IMR-90 (cell line): ENCODE results near the gene KIF6. TPM values are rescaled to one million over a fixed set of nuclear protein-coding genes. Genes with fewer than 3 reads are reported as not detected.

Experiments used
- ATAC-seq: fragments of 200-7000 bp; cut with Tn5 transposase; 2 replicates; pipeline ENCODE4 v1.9.1; 2020; ENCODE audit warnings: low read depth, mild to moderate bottlenecking, moderate library complexity
- BruUV-seq: library from RNA; stranded (reverse); fragments of 400-500 nt; replicated peaks from 2 replicates; lab custom pipeline; 2021; lab: Mats Ljungman, UMichigan
- CTCF ChIA-PET: fragments of 300-600 bp; formaldehyde crosslinking; extraction: SDS; loops from one replicate; lab custom pipeline; 2021; ENCODE audit warnings: antibody characterized with exemption; lab: Yijun Ruan, JAX
- POLR2A ChIA-PET: fragments of 300-600 bp; sonication (Branson Sonifier 250); formaldehyde crosslinking; loops from one replicate; lab custom pipeline; 2022; ENCODE audit warnings: antibody characterized with exemption; ENCODE audit not compliant: unreplicated experiment; lab: Charles Lee
- DNase-seq: peaks from one replicate; pipeline ENCODE4 v3.0.0; 2013
- H2AFZ ChIP-seq: replicated peaks from 2 replicates; pipeline ENCODE3; 2013; ENCODE audit warnings: low read length, mild to moderate bottlenecking; ENCODE audit not compliant: poor library complexity
- H2AK5ac ChIP-seq: 2 replicates; pipeline ENCODE4 v1.6.1; 2013; ENCODE audit warnings: low read depth, low read length, inconsistent platforms
- H2AK9ac ChIP-seq: replicated peaks from 2 replicates; pipeline ENCODE3; 2013; ENCODE audit warnings: mild to moderate bottlenecking, low read depth, low read length, moderate library complexity; ENCODE audit not compliant: poor library complexity
- H2BK120ac ChIP-seq: 2 replicates; pipeline ENCODE4 v1.6.1; 2013; ENCODE audit warnings: low read depth, low read length, inconsistent platforms
- H2BK15ac ChIP-seq: 3 replicates; pipeline ENCODE4 v1.6.1; 2013; ENCODE audit warnings: low read depth, low read length, inconsistent platforms
- H2BK20ac ChIP-seq: 2 replicates; pipeline ENCODE4 v1.6.1; 2013; ENCODE audit warnings: low read depth, mild to moderate bottlenecking, inconsistent platforms, low read length, moderate library complexity
- H2BK5ac ChIP-seq: 2 replicates; pipeline ENCODE4 v1.6.1; 2013; ENCODE audit warnings: mild to moderate bottlenecking, low read depth, low read length, inconsistent platforms; ENCODE audit not compliant: poor library complexity, severe bottlenecking
- H3K14ac ChIP-seq: replicated peaks from 2 replicates; pipeline ENCODE4 v1.6.1; 2013; ENCODE audit warnings: low read depth, low read length, inconsistent platforms
- H3K18ac ChIP-seq: 2 replicates; pipeline ENCODE4 v1.6.1; 2013; ENCODE audit warnings: low read depth, low read length, control low read depth
- H3K23ac ChIP-seq: 2 replicates; pipeline ENCODE4 v1.6.1; 2013; ENCODE audit warnings: low read depth, low read length, inconsistent platforms
- H3K27ac ChIP-seq: 2 replicates; pipeline ENCODE4 v1.5.1; 2013; ENCODE audit warnings: mild to moderate bottlenecking, control low read depth, low read length; ENCODE audit not compliant: insufficient read depth
- H3K27me3 ChIP-seq: 2 replicates; pipeline ENCODE4 v1.6.1; 2013; ENCODE audit warnings: low read length; ENCODE audit not compliant: control insufficient read depth, insufficient read depth
- H3K36me3 ChIP-seq: 2 replicates; pipeline ENCODE4 v1.6.1; 2013; ENCODE audit warnings: low read length, mixed read lengths; ENCODE audit not compliant: control insufficient read depth, insufficient read depth
- H3K4ac ChIP-seq: 2 replicates; pipeline ENCODE4 v1.6.1; 2013; ENCODE audit warnings: low read depth, low read length, inconsistent platforms
- H3K4me1 ChIP-seq: 2 replicates; pipeline ENCODE4 v1.6.1; 2013; ENCODE audit warnings: low read length, mixed read lengths; ENCODE audit not compliant: control insufficient read depth, insufficient read depth
- H3K4me2 ChIP-seq: 2 replicates; pipeline ENCODE4 v1.6.1; 2013; ENCODE audit warnings: low read depth, mild to moderate bottlenecking, control low read depth, low read length, moderate library complexity
- H3K4me3 ChIP-seq: 2 replicates; pipeline ENCODE4 v1.5.1; 2013; ENCODE audit warnings: low read depth, mild to moderate bottlenecking, control low read depth, low read length, moderate library complexity; ENCODE audit not compliant: insufficient read depth
- H3K56ac ChIP-seq: 2 replicates; pipeline ENCODE4 v1.6.1; 2013; ENCODE audit warnings: low read length, inconsistent platforms; ENCODE audit not compliant: insufficient read depth; ENCODE audit errors: extremely low read depth
- H3K79me1 ChIP-seq, 2 experiments: 2 replicates each; pipeline ENCODE4 v1.6.1; 2013; ENCODE audit warnings: low read length in 2 of 2, inconsistent platforms in 1 of 2, low read depth in 1 of 2
- H3K9ac ChIP-seq: 2 replicates; pipeline ENCODE4 v1.6.1; 2013; ENCODE audit warnings: low read depth, low read length, control low read depth
- H3K9me1 ChIP-seq: 2 replicates; pipeline ENCODE4 v1.6.1; 2013; ENCODE audit warnings: low read length, inconsistent platforms; ENCODE audit not compliant: insufficient read depth
- H3K9me3 ChIP-seq: 2 replicates; pipeline ENCODE4 v1.6.1; 2013; ENCODE audit warnings: low read length; ENCODE audit not compliant: control insufficient read depth, insufficient read depth
- H4K20me1 ChIP-seq: 2 replicates; pipeline ENCODE4 v1.6.1; 2013; ENCODE audit warnings: low read length, inconsistent platforms; ENCODE audit not compliant: insufficient read depth
- H4K5ac ChIP-seq: 2 replicates; pipeline ENCODE4 v1.6.1; 2013; ENCODE audit warnings: mild to moderate bottlenecking, low read depth, low read length, control low read depth
- H4K8ac ChIP-seq, 2 experiments: 2 replicates each; pipeline ENCODE4 v1.6.1; 2013; ENCODE audit warnings: low read depth in 2 of 2, low read length in 2 of 2, control low read depth in 1 of 2, inconsistent platforms in 1 of 2
- H4K91ac ChIP-seq: 2 replicates; pipeline ENCODE4 v1.6.1; 2013; ENCODE audit warnings: low read depth, low read length, inconsistent platforms; ENCODE audit not compliant: insufficient read depth
- BHLHE40 ChIP-seq: fragments of 150-350 bp; IDR thresholded peaks from 2 replicates; pipeline ENCODE4 v1.6.1; 2016; ENCODE audit warnings: mild to moderate bottlenecking, low read depth, low read length
- CEBPB ChIP-seq: IDR thresholded peaks from 2 replicates; pipeline ENCODE4 v1.6.1; 2012; ENCODE audit warnings: low read depth, low read length, improper control_type of control experiment
- CHD1 ChIP-seq: IDR thresholded peaks from 2 replicates; pipeline ENCODE4 v1.6.1; 2012; ENCODE audit warnings: low read depth, low read length, improper control_type of control experiment
- ELK1 ChIP-seq: fragments of 150-350 bp; IDR thresholded peaks from 2 replicates; pipeline ENCODE4 v1.6.1; 2016; ENCODE audit warnings: low read depth, mild to moderate bottlenecking, low read length, moderate library complexity, borderline replicate concordance
- FOS ChIP-seq: fragments of 150-350 bp; IDR thresholded peaks from 2 replicates; pipeline ENCODE4 v1.6.1; 2016; ENCODE audit warnings: low read depth, low read length
- MAFK ChIP-seq: IDR thresholded peaks from 2 replicates; pipeline ENCODE4 v1.6.1; 2012; ENCODE audit warnings: low read depth, low read length, improper control_type of control experiment
- MAZ ChIP-seq: IDR thresholded peaks from 2 replicates; pipeline ENCODE4 v1.6.1; 2012; ENCODE audit warnings: low read depth, mild to moderate bottlenecking, low read length, improper control_type of control experiment, moderate library complexity, borderline replicate concordance
- MXI1 ChIP-seq: IDR thresholded peaks from 2 replicates; pipeline ENCODE4 v1.6.1; 2012; ENCODE audit warnings: low read depth, mild to moderate bottlenecking, low read length, moderate library complexity, borderline replicate concordance
- NFE2L2 ChIP-seq: fragments of 150-350 bp; IDR thresholded peaks from 2 replicates; pipeline ENCODE4 v1.6.1; 2016; ENCODE audit warnings: low read depth, mild to moderate bottlenecking, low read length
- POLR2A ChIP-seq: IDR thresholded peaks from 2 replicates; pipeline ENCODE4 v1.6.1; 2012; ENCODE audit warnings: mild to moderate bottlenecking, low read depth, low read length
- RAD21 ChIP-seq: IDR thresholded peaks from 2 replicates; pipeline ENCODE4 v1.6.1; 2012; ENCODE audit warnings: low read length, improper control_type of control experiment
- RCOR1 ChIP-seq: IDR thresholded peaks from 2 replicates; pipeline ENCODE4 v1.6.1; 2012; ENCODE audit warnings: mild to moderate bottlenecking, low read length, improper control_type of control experiment; ENCODE audit not compliant: insufficient replicate concordance
- RFX5 ChIP-seq: IDR thresholded peaks from 2 replicates; pipeline ENCODE4 v1.8.0; 2012; ENCODE audit warnings: low read depth, mild to moderate bottlenecking, low read length, moderate library complexity
- SMC3 ChIP-seq: fragments of 150-350 bp; IDR thresholded peaks from 2 replicates; pipeline ENCODE4 v1.6.1; 2016; ENCODE audit warnings: low read depth, mild to moderate bottlenecking, antibody characterized with exemption, low read length, moderate library complexity
- WGBS, 2 experiments: methylation state at CpG; one replicate each; pipeline versions ENCODE4 v1.1.5 to v1.1.7; 2013; ENCODE audit warnings: missing lambda C conversion rate in 2 of 2; ENCODE audit not compliant: insufficient read length in 1 of 2; ENCODE audit errors: extremely low coverage in 2 of 2; 5-methylcytosine and 5-hydroxymethylcytosine counted together
- dilution Hi-C: fragments of 300-500 bp; cut with HindIII; formaldehyde crosslinking; loops from one replicate; pipeline ENCODE4 v1.14.3; 2018; ENCODE audit warnings: low sequenced_read_pairs; ENCODE audit not compliant: unreplicated experiment
- in situ Hi-C: fragments of 300-500 bp; cut with MboI; formaldehyde crosslinking; loops from 3 replicates; pipeline ENCODE4 v1.14.3; 2019; ENCODE audit warnings: low sequenced_read_pairs, inconsistent platforms, mixed read lengths
- intact Hi-C: fragments of 100-400 bp; cut with micrococcal nuclease; formaldehyde crosslinking; loops from 2 replicates; pipeline ENCODE4 v1.10.0; 2022
- polyA plus RNA-seq, 3 experiments: library from polyadenylated mRNA; depleted of rRNA; stranded (reverse); fragments of >200 nt; gene quantifications; 2 replicates each; pipeline ENCODE4 v1.2.3, GENCODE V29; 2012; ENCODE audit warnings: low replicate concordance in 1 of 3
- total RNA-seq: library from RNA; depleted of rRNA; stranded (reverse); fragments of >200 nt; gene quantifications from 2 replicates; pipeline ENCODE4 v1.2.3, GENCODE V29; 2012
- TF ChIP-seq, protein P1 (sequence below): fragments of 150-350 bp; IDR thresholded peaks from 2 replicates; pipeline ENCODE4 v1.6.1; 2017; ENCODE audit warnings: mild to moderate bottlenecking, antibody characterized with exemption, low read length, low read depth
- TF ChIP-seq, protein P2 (sequence below): conservative IDR thresholded peaks from 2 replicates; pipeline ENCODE4 v1.5.1; 2012; ENCODE audit warnings: mild to moderate bottlenecking, low read depth, low read length, improper control_type of control experiment

Gene KIF6
- total and polyA plus RNA-seq, 2 of the 4 experiments (the other 2 are of a cell fraction), result under 0.01 to 0.10 TPM

DNA sequence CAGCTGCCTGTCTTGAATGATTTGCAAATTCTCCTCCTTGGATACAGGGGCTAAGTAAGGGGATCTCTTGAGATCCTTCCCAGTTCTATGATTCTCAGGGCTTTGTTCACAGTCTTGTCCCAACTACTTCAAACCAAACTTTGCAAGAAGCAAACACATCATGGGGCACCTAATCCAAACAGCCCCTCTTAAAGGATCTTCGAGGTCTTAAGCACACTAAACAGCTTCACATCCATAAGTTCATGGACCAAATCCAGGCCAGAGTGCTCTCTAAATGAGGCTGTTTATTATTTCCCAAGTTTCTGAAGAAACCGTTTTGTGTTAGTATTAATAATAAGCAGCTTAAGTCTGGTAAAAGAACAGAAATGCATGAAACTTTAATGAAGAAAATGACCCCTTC is 75.2 kb downstream of the KIF6 start:
- no peak overlapping the region for H4K91ac ChIP-seq
- TF ChIP-seq MAZ, result no peak
- no peak for TF ChIP-seq ELK1
- TF ChIP-seq, protein P1, sequence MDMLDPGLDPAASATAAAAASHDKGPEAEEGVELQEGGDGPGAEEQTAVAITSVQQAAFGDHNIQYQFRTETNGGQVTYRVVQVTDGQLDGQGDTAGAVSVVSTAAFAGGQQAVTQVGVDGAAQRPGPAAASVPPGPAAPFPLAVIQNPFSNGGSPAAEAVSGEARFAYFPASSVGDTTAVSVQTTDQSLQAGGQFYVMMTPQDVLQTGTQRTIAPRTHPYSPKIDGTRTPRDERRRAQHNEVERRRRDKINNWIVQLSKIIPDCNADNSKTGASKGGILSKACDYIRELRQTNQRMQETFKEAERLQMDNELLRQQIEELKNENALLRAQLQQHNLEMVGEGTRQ, result no peak
- no peak for TF ChIP-seq FOS
- no peak for TF ChIP-seq CEBPB
- no peak for TF ChIP-seq NFE2L2
- no peak for TF ChIP-seq BHLHE40
- TF ChIP-seq RAD21, result no peak
- TF ChIP-seq RCOR1, result no peak
- TF ChIP-seq RFX5, result no peak
- TF ChIP-seq MAFK, result no peak
- no peak for TF ChIP-seq MXI1
- no peak for TF ChIP-seq POLR2A
- no peak for TF ChIP-seq SMC3
- no peak for TF ChIP-seq CHD1
- TF ChIP-seq, protein P2, sequence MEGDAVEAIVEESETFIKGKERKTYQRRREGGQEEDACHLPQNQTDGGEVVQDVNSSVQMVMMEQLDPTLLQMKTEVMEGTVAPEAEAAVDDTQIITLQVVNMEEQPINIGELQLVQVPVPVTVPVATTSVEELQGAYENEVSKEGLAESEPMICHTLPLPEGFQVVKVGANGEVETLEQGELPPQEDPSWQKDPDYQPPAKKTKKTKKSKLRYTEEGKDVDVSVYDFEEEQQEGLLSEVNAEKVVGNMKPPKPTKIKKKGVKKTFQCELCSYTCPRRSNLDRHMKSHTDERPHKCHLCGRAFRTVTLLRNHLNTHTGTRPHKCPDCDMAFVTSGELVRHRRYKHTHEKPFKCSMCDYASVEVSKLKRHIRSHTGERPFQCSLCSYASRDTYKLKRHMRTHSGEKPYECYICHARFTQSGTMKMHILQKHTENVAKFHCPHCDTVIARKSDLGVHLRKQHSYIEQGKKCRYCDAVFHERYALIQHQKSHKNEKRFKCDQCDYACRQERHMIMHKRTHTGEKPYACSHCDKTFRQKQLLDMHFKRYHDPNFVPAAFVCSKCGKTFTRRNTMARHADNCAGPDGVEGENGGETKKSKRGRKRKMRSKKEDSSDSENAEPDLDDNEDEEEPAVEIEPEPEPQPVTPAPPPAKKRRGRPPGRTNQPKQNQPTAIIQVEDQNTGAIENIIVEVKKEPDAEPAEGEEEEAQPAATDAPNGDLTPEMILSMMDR, result no peak
- WGBS, 2 experiments, result no CpG with 5 or more reads among the region's 2 CpGs
- ChIA-PET POLR2A (no interaction called here), CTCF (no interaction called here)
- ATAC-seq, result no peak
- H3K18ac ChIP-seq, result no peak overlapping the region
- no peaks in the 10 kb centered on the region for H3K4me1 ChIP-seq
- H3K9ac ChIP-seq, result no peak overlapping the region
- no peak overlapping the region for H3K23ac ChIP-seq
- no peak overlapping the region for H3K14ac ChIP-seq
- no peaks in the 10 kb centered on the region for H3K79me1 ChIP-seq
- no peak overlapping the region for H3K4ac ChIP-seq
- no peak for DNase-seq
- no peak overlapping the region for H3K4me2 ChIP-seq
- no peaks in the 10 kb centered on the region for H3K9me1 ChIP-seq
- H2AFZ ChIP-seq, result no peak overlapping the region
- no TSS peak for BruUV-seq
- H3K36me3 ChIP-seq, result no peaks in the 10 kb centered on the region
- H3K56ac ChIP-seq, result no peak overlapping the region
- H4K5ac ChIP-seq, result no peak overlapping the region
- intact Hi-C loops (no loop called here), dilution Hi-C loops (no loop called here), in situ Hi-C loops (no loop called here)
- no peak overlapping the region for H3K27ac ChIP-seq
- H2BK20ac ChIP-seq, result no peak overlapping the region
- H4K8ac ChIP-seq, result no peak overlapping the region
- H2AK5ac ChIP-seq, result no peak overlapping the region
- H3K4me3 ChIP-seq, result no peak overlapping the region
- H3K27me3 ChIP-seq, result peaks cover 2% of the 10 kb centered on the region
- H2BK5ac ChIP-seq, result no peak overlapping the region
- no peak overlapping the region for H2AK9ac ChIP-seq
- no peak overlapping the region for H2BK15ac ChIP-seq
- no peaks in the 10 kb centered on the region for H3K9me3 ChIP-seq
- H2BK120ac ChIP-seq, result no peak overlapping the region
- no peaks in the 10 kb centered on the region for H4K20me1 ChIP-seq
